Stimulated activated naive CD8-positive, alpha-beta T cell treated with anti-CD3 and anti-CD28 coated beads, Interleukin-15, Interleukin-2, amounts not matched to agents 100 U/mL and 50 U/mL, for 24 hours (primary cell): ENCODE data around the gene RBSN.

Source experiments
- ATAC-seq: fragments of 150-1000 bp; cut with Tn5 transposase; one replicate; pipeline ENCODE4 v1.10.0; 2021
- DNase-seq: peaks from one replicate; pipeline ENCODE4 v3.0.0; 2021

RBSN gene

GRCh38 chr3:15060029-15060428 is 38.9 kb downstream of the RBSN start:
- ATAC-seq, result no peak

DNA sequence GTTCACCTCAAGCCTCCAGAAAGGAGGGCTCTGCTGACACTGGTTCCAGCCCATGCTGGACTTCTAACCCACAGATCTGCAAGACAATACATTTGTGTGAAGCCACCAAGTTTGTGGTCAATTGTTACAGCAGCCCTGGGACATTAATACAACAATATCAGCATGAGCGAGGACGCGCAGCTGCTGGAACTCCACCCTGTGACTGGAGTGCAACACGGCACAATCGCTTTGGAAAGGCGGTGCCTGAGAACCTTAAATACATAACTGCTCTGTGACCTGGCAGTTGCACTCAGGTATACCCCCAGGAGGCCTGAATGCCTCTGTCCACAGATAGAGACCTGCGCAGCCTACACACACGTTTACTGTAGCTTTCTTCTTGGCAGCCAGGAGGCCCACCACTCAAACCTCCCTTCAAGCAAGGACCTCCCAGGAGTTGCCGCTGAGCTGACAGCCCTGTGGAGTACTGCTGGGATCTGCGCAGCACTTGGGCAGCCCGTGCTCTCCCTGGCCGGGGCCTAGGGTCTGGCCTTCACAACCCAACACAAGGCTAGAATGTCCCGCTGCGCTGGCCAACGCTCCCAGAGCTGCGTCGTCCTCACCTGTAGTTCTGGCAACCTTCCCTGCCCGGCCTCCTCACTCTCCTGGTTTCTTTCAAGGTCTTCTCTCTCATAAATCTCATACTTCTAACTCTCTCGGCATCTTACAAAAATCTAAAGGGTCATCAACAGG is 42.1 kb downstream of the RBSN start:
- DNase-seq (no peak), ATAC-seq (no peak)

More at GRCh38 chr3:15060029-15060428, 38.9 kb downstream of the RBSN start:
- no peak for DNase-seq

DNA sequence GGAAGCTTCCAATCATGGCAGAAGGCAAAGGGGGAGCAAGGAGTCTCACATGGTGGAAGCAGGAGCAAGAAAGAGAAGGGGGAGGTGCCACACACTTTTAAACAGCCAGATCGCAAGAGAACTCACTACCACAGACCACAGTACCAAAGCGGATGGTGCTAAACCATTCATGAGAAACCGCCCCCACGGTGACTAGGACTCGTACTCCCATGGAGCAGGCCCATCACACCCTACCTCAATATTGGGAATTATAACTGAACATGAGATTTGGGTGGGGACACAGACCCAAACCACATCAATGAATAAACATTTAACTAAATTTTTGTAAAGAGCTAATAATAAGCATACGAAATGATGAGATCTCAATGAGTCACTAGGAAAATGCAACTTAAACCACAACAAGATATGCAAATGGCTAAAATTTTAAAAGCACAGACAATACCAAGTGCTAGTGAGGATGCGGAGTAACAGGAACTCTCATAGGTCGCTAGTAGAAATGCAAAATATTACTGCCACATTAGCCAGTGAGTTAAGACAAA is 43.9 kb downstream of the RBSN start:
- DNase-seq (peak; percentile 74), ATAC-seq (peak; percentile 90)

DNA sequence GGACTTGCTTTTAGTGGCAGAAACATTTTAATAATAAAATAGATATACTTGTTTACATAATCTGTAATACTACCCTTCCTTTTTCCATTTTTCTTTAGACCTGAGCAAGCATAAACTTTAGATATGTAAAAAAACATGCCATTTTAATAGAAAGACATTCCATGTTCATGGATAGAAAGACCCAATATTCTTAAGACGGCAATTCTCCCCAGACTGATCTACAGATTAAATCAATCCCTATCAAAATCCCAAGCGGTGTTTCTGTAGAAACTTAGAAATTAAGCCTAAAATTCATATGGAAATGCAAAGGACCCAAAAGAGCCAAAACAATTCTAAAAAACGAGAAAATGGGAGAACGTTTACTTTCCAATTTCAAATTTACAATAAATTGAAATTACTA is 45.4 kb downstream of the RBSN start:
- no peak for ATAC-seq
- no peak for DNase-seq

GRCh38 chr3:15052335-15053242 is 46.4 kb downstream of the RBSN start:
- ATAC-seq (no peak), DNase-seq (no peak)

GRCh38 chr3:15051531-15051930 is 47.4 kb downstream of the RBSN start:
- peak; percentile 50 for DNase-seq
- peak; percentile 70 for ATAC-seq

DNA sequence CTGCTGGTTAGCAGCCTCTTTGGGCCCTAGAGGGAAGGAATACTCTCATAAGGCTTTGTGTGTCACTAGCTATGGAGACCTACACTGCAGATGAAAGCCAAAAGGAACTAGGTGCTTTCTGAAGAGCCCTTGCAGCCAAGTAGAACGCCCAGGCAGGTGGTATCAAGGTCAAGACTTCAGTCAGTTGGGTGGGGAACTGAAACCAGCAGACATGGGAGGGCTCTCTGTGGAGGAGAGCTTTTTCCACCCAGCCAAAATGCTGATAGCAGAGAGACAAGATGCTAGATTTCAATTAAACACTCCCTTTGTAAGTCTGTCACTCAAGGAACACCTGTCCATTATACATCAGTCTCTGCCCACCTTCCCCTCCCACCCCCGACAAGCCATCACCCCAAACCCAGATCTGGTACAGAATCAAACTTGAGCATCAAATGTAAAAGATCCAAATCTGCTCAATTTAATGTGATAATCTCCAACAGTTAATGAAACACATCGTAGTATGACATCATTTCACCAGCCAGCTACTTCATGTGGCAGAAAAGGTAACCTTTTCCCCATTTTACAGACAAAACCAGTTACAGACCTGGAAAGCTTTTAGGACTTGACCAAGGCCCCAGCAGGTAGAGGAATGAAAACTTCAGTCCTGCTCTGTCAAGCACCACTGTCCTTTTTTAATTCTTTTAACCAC is 48.4 kb downstream of the RBSN start:
- no peak for ATAC-seq
- no peak for DNase-seq

GRCh38 chr3:15049584-15049983 is 49.4 kb downstream of the RBSN start:
- DNase-seq (no peak), ATAC-seq (no peak)

DNA sequence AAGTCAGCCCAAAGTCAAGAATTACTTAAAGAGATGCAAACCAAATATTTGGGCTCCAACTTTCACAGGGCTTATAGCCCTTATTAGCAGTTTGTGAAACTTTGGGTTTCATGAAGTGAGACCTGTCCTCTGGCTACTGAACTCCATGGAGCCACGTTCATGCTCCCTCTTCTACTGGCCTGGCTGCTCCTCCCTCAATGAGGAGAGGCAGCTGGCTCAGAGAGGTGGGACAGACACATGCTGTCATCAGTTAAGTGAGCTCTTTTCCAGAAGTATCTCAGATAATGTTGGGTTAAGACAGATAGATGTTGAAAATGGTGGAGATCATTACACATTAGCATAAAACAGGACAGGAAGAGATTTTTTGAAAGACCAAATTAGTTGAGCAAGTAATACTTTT is 53.3 kb downstream of the RBSN start:
- ATAC-seq (no peak), DNase-seq (no peak)

DNA sequence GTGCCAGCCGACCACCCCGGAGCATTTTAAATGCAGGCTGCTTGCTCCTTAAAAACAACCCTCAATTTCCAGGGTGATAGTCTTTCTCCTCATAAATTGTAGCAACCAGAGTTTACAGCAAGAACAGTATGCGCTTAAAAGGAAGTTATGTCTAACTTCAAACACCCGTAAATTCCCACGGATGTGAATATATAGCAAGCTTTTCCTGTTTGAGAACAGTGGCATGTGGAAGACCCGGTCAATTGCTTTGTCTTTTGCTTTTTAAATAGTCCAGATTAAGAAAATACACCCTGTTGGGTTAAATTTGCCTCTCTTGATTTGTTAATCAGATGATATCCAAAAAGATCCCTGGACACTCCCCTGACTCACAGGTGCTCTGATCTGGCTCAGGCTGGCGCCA is 54.6 kb downstream of the RBSN start:
- DNase-seq (no peak), ATAC-seq (no peak)

DNA sequence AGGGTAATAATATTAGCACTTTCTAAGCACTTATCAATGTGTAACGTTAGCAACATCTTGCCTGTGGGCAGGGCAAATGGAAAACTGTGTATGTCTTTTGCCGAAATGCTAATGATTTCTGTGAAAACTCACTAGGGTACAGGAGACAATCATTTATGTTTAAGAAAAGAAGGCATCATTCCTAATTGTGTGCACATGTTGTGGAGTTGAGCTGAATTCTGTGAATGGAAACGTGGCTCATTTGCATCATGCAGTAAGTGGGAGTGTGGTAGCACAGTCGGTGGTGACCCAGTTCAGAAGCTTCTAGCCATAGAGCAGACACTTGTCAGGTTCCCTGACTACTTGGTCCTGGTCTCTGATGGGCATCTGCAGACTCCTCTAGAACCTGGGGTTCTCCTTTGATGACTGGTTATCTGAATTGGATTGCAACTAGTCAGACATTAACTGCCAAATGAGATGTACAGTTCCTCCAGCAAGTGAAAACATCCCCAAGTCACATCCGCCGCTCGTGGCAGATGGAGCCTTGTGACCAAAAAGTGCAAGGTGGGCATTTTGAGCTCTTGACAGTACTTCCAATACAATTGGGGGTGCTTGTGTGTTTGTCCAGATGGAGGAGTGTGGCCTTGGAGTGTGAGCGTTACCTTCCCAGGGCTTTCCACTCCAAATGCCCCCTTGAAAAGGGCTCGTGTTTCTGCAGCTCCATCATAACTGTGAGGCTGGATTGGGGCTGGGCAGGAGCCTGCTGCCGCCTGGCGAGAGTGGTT is 55.4 kb downstream of the RBSN start:
- DNase-seq (no peak), ATAC-seq (no peak)

DNA sequence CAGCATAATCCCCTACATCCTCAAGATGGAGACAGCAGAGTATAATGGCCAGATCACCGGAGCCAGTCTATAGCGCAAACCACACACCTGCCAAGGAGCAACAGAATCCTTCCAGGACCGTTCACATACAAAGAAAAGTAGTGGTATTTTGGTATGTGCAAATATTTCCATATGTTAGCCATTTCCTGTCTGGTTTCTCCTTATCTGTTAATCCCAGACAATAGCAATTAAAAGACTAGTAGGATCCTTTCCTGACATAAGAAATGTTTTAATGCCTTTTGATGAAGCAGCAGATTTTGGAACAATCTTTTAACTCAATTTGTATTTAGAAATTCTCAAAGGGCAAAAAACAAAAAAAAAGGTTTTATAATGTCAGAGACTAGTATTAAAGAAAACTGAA is 56.0 kb downstream of the RBSN start:
- ATAC-seq, result no peak
- DNase-seq, result no peak

GRCh38 chr3:15041950-15042349 is 57.0 kb downstream of the RBSN start:
- DNase-seq, result no peak
- no peak for ATAC-seq

- no peak for ATAC-seq
- no peak for DNase-seq
Measured at GRCh38 chr3:15040844-15041243, 58.1 kb downstream of the RBSN start.

- no peak for ATAC-seq
Measured at GRCh38 chr3:15038306-15038705, 60.6 kb downstream of the RBSN start.

DNA sequence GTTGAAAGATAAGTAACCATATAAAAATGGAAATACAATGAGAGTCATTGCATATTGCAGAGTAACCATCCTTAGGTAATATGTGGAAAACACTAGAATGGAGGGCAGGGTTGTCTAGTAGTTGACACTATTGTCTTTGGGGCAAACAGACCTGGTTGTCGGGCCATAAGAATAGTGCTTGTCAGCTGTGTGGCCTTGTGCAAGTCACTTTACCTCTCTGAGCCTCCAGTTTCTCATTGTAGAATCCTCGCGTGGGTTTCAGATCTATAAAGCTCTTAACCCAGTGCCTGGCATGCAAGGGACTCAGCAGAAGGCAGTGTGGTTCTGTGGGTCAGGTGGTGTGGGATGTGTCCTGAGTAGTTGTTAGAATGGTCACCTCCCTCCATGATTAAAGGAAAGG is 65.8 kb downstream of the RBSN start:
- ATAC-seq (no peak), DNase-seq (no peak)

More at GRCh38 chr3:15038306-15038705, 60.6 kb downstream of the RBSN start:
- no peak for DNase-seq

DNA sequence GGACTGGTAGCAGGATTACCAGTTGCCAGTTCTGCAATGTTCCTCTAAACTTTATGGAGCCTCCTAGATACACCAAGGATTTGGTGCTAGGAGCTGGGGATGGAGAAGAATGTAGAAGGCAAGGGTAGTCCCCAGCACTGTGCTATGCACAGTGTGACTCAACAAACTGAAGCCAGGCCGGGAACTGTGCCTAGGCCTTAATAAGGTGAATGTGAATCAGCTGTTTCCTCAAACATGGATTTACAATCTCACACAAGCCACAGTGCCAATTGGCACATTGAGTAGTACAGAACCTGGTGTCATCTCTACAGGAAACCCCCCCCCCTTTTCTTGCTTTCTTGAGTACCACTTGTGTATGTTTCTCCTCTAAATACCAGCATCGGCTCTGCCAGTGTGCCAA is 66.3 kb downstream of the RBSN start:
- no peak for ATAC-seq
- no peak for DNase-seq

GRCh38 chr3:15029625-15030024 is 69.3 kb downstream of the RBSN start:
- no peak for DNase-seq
- ATAC-seq, result no peak

DNA sequence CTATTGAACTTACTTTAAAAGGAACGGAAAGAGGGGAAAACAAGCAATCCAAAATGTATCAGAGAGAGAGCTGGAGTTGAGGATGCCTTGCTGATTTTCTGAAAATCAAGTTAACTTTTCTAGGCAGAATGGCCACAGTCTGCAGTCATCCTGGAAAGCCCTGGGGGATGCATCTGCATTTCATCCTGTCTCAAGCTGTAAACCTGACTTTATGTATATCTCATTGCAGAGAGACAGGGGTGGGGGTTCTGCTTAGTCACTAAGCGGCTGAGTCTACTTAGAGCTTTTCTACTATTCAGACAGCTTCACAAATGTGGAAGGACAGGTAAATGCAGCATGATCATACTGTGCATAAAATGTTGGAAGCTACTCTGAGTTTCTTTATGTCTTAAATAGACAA is 75.2 kb downstream of the RBSN start:
- no peak for DNase-seq
- ATAC-seq, result no peak

- ATAC-seq (no peak), DNase-seq (no peak)
Measured at GRCh38 chr3:15023249-15023648, 75.7 kb downstream of the RBSN start.
